Measurements from ENCODE around the gene KLF17.

Gene KLF17

DNA sequence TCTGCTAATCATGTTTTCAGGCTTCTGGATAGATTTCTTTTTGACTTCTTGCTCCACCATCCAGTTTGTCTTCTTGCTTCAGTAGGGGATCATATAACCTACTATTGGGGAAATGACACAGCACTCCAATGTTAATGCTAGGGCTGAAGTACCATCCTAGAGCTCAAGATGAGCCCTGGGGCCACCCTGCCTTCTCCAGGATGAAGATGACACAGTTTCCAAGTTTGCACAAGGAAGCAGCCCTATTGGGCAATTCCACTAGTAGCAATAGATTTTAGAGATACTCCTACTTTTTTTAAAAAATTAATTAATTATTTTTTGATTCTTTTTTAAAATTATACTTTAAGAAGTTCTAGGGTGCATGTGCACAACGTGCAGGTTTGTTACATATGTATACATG, 34.1 kb downstream of the KLF17 start:
- DNase-seq (ENCODE audit: low spot score) = no peak

DNA sequence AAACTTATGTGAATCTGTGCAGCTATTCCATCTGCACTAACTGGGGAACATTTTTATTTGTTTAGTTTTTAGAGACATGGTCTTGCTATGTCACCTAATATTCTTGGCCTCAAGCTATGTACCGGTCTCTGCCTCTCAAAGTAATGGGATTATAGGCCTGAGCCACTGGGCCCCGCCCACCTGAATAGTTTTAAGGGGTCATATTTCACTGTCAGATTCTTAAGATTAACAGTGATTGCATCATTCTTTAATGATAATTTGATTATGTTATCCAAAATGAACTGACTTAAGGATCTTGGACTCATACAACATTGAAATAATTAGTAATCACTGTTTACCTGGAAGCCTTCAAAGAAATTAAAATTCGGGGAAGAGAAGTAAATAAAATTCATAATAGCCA, 35.4 kb downstream of the KLF17 start:
- no peak for DNase-seq (ENCODE audit: low spot score)

DNA sequence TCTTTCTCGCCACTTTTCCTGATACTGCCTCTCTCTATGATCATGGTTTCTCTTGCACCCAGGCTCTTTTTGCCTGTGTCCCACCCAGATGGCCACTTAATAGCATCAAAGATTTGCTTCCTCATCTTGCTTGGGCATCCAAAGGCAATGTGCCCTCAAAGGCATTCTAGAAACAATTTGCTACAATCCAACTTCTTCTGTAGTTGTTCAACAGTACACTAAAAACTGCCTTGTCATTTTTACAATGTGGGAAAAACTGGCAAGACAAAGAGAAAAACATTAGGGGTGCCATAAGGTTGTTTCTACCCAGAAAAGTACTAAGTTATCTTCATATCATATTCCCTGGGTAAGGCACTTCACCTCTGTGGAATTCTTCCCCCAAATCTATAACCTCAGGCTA, 39.3 kb downstream of the KLF17 start:
- no peak for DNase-seq (ENCODE audit: low spot score)

DNA sequence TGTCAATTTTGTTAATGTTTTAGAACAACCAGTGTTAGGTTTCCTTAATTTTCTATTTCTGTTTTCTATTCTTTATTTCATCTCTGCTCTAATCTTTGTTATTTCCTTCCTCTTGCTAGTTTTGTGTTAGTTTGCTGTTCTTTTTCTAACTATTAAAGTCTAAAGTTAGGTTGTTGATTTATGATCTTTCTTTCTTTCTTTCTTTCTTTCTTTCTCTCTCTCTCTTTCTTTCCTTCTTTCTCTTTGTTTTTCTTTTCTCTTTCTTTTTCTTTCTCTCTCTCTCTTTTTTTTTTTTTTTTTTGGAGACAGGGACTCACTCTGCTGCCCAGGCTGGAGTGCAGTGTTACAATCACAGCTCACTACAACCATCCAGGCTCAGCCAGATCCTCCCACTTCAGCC, 40.2 kb downstream of the KLF17 start:
- DNase-seq (ENCODE audit: low spot score) = no peak

GRCh38 chr1:44161546-44161945, 42.9 kb downstream of the KLF17 start:
- DNase-seq (ENCODE audit: low spot score) = no peak

GRCh38 chr1:44168520-44169098, 50.0 kb downstream of the KLF17 start:
- DNase-seq (ENCODE audit: low spot score) = no peak

DNA sequence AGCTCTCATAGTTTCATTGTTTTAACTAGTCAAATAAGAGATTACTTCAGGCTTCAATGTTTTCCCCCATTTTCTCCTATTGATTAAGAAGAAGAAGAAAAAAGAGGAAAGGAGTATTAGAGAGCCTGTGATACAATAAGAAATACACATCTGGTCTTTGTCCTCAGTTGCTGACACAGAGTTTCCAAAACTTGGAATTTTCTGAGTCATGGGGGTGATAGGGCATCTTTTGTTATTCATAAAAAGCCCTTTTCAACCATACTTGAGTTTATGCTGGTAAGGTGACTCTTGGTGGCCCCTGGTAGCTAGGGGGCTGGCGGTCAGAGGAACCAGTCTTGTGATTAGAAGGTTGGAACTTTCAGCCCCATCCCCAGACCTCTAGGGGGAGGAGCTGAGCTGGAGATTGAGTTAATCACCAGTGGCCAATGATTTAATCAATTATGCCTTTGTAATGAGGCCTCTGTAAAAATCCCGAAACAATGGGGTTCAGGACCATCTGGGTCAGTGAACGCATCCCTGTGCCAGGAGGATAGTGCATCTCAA, 51.7 kb downstream of the KLF17 start:
- no peak for DNase-seq (ENCODE audit: low spot score)

DNA sequence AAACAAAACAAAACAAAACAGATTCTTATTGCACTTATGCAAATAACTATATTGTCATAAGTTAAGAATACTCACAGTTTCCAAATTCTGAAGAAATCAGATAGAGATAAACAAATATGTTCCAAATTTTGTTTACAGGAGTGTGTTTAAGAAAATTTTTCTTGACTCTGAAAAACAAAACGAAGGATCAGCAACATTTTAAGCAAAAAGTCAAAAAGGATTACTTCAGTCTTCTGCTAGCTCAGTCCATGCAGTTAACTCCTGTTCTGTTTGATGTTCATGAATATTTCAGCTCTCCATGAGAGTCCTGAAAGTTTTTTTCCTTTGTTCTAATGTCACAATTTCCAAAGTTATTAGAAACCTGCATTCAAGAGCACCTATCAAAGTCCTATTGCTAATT, 56.0 kb downstream of the KLF17 start:
- DNase-seq (ENCODE audit: low spot score) = no peak

All from cerebellar cortex (tissue), 1 donor.